Nephron progenitor cell (in vitro differentiated cells): ENCODE results near the gene ACTR1A.
"Not testable (repeated sequence)": the region's sequence is repeated elsewhere in the genome, so short reads cannot be mapped to it uniquely, and the experiment has no call there.

Experiments
- DNase-seq: peaks from one replicate; pipeline ENCODE4 v3.0.0; 2021
- H3K27ac Mint-ChIP-seq: 2 replicates; pipeline ENCODE4 v1.8.0; 2021; ENCODE audit warnings: mild to moderate bottlenecking, moderate library complexity, mixed read lengths
- H3K27me3 Mint-ChIP-seq: 2 replicates; pipeline ENCODE4 v1.8.0; 2021; ENCODE audit warnings: mild to moderate bottlenecking, low read depth, mixed read lengths; ENCODE audit not compliant: poor library complexity
- H3K36me3 Mint-ChIP-seq: 2 replicates; pipeline ENCODE4 v1.8.0; 2021; ENCODE audit warnings: low read depth, mixed read lengths
- H3K4me1 Mint-ChIP-seq: 2 replicates; pipeline ENCODE4 v1.8.0; 2021; ENCODE audit warnings: mixed read lengths
- H3K4me3 Mint-ChIP-seq: 2 replicates; pipeline ENCODE4 v1.8.0; 2021; ENCODE audit warnings: mild to moderate bottlenecking, moderate library complexity, mixed read lengths
- H3K9me3 Mint-ChIP-seq: 2 replicates; pipeline ENCODE4 v1.8.0; 2021; ENCODE audit warnings: mild to moderate bottlenecking, moderate library complexity, mixed read lengths
- TF ChIP-seq, protein P1 (sequence below): fragments of 200-600 bp; sonication (generic); IDR thresholded peaks from 2 replicates; pipeline ENCODE4 v1.5.0; 2021; ENCODE audit warnings: antibody characterized with exemption

The ACTR1A gene

DNA sequence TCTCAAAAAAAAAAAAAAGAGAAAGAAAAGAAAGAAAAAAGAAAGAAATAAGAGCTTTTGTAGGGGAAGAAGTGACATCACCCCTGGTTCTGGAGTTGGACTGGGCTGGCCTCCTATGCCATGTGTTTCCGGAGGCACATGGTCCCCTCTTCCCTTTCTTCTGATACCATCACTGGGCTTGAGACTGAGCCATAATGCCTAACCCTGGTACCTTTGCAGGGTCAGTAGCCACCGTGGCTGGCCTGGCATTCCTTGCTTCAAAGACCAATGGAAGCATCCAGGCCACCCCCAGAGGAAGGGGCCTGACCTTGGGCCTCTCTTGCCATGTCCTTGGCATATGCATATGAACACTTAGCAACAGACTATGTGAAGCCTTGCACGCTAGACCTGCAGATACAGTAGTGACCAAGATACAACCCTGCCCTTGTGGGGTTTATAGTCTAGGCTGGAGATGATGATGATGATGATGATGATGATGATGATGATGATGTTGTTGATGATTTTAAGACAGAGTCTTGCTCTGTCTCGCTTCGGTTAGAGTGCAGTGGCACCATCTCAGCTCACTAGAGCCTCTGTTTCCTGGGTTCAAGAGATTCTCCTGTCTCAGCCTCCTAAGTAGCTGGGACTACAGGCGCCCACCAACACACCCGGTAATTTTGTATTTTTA lies 33.1 kb upstream of the ACTR1A start:
- H3K36me3 Mint-ChIP-seq: peaks cover 36% of the 10 kb centered on the region
- no peaks in the 10 kb centered on the region for H3K27me3 Mint-ChIP-seq
- H3K4me1 Mint-ChIP-seq: peaks cover 5% of the 10 kb centered on the region

DNA sequence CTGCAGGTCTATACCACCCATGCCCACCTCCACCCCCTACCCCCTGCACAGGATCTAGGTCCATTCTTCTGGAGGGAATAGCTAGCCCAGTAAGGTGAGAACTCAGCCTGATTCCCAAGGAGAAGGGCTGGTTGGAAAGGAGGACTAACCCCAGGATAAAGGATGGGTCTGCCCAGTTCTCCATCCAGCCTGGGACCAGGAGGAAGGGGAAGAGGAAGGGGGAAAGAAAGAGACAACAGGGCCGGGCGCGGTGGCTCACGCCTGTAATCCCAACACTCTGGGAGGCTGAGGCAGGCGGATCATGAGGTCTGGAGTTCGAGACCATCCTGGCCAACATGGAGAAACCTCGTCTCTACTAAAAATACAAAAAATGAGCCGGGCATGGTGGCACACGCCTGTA lies 32.5 kb upstream of the ACTR1A start:
- H3K9me3 Mint-ChIP-seq, DNase-seq, H3K4me3 Mint-ChIP-seq, H3K27me3 Mint-ChIP-seq, H3K4me1 Mint-ChIP-seq: not testable (repeated sequence)
- peak overlapping the region; percentile 23 for H3K27ac Mint-ChIP-seq
- H3K36me3 Mint-ChIP-seq: peaks cover 32% of the 10 kb centered on the region

More for the DNA sequence above, 33.1 kb upstream of the ACTR1A start:
- Mint-ChIP-seq H3K4me3 (no peak overlapping the region), H3K9me3 (no peaks in the 10 kb centered on the region), H3K27ac (no peak overlapping the region)
- TF ChIP-seq, protein P1, sequence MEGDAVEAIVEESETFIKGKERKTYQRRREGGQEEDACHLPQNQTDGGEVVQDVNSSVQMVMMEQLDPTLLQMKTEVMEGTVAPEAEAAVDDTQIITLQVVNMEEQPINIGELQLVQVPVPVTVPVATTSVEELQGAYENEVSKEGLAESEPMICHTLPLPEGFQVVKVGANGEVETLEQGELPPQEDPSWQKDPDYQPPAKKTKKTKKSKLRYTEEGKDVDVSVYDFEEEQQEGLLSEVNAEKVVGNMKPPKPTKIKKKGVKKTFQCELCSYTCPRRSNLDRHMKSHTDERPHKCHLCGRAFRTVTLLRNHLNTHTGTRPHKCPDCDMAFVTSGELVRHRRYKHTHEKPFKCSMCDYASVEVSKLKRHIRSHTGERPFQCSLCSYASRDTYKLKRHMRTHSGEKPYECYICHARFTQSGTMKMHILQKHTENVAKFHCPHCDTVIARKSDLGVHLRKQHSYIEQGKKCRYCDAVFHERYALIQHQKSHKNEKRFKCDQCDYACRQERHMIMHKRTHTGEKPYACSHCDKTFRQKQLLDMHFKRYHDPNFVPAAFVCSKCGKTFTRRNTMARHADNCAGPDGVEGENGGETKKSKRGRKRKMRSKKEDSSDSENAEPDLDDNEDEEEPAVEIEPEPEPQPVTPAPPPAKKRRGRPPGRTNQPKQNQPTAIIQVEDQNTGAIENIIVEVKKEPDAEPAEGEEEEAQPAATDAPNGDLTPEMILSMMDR: no peak
- no peak for DNase-seq

DNA sequence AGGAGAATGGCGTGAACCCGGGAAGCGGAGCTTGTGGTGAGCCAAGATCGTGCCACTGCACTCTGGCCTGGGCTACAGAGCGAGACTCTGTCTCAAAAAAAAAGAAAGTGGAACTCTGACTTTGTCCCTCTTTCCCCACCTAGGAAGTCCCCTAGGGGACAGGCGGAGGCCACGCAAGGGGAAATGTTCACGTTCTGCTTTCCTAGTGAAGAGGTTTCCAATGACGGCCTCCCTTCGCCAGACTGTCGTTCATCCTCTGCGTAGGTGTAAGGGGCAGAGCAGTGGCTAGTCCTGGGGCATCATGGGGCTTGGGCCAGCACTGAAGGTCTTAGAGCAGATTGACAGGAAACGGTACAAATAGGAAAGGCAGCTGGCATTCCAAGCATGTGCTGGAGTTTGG lies 31.8 kb upstream of the ACTR1A start:
- Mint-ChIP-seq H3K4me1 (peaks cover 5% of the 10 kb centered on the region), H3K27ac (peak overlapping the region; percentile 77), H3K27me3 (no peaks in the 10 kb centered on the region), H3K9me3 (no peaks in the 10 kb centered on the region), H3K4me3 (no peak overlapping the region), H3K36me3 (peaks cover 30% of the 10 kb centered on the region)
- TF ChIP-seq, protein P1: no peak
- no peak for DNase-seq

DNA sequence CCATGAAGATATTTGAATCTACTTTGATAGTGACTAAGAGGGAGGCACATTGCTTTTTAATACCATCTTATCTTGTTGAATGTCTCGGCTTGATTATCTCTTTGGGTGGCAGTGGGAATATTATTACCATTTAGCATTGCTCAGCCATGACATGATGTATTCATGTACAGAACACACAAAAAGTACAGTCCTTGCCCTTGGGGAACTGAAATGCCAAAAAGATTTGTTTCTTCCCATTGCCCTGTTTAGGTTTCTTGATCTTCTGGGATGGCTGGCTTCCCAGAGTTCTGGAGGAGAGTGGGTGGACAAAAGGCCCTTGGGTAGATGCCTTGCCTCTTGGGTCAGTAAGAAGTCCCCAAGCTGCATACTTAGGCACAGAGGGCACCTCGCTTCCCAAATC lies 25.0 kb upstream of the ACTR1A start:
- Mint-ChIP-seq H3K4me1 (peaks cover 15% of the 10 kb centered on the region), H3K4me3 (no peak overlapping the region), H3K27me3 (no peaks in the 10 kb centered on the region), H3K27ac (no peak overlapping the region), H3K9me3 (no peaks in the 10 kb centered on the region), H3K36me3 (peaks cover 45% of the 10 kb centered on the region)
- TF ChIP-seq, protein P1: no peak
- no peak for DNase-seq

DNA sequence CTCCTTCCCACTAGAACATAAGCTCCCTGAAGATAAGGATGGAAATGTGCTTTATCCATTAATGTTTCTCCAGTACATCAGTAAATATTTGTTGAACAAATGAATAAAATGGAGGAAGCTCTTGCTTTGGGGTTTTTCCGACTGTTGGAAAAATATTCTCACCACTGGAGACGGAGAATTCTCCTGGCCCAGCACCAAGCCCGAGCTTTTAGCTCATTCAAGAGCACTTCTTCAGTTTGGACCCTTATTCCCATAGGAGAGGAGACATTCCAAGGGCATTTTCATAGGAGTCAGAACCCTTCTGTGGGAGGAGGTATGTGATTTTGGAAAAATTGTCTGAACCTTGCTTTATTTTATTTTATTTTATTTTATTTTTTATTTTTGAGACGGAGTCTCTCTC lies 22.2 kb upstream of the ACTR1A start:
- DNase-seq: no peak
- Mint-ChIP-seq H3K9me3 (no peaks in the 10 kb centered on the region), H3K4me1 (peaks cover 30% of the 10 kb centered on the region), H3K36me3 (peaks cover 57% of the 10 kb centered on the region), H3K27me3 (no peaks in the 10 kb centered on the region), H3K4me3 (no peak overlapping the region), H3K27ac (no peak overlapping the region)
- TF ChIP-seq, protein P1: no peak

DNA sequence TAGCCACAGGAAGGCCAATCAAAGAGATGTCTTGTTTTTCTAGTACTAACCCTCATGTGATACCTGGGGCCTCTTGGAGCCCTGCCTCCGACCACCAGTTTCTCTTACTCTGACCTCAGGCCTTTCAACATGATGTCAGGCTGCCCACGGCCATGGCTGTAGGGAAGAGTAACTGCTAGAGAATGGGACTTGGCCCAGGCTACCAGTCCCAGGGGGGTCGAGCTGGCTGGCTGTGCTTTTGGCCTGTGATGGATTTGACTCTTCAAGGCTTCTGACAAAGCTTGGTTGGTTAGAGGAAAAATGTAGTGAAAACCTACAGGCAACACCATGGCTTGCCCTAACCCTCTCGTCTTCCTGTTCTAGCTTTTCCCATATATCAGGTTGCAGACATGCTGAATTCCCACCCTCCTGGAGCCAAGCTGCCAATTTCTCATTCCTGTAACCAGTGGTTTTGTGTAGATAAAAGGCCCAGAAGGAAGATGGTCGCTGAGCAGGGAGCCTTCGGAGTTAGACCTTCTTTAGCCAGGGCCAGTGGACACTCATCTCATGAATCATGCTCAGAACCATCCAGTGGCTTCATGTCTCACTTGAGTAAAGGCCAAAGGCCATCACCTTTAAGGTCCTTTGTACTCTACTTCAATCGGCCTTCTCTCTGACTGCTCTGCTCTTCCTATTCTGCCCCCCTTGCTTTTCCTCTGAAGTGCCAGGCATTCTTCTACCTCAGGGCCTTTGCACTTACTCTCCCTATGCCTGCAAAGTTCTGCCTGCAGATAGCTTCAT lies 20.9 kb upstream of the ACTR1A start:
- no peaks in the 10 kb centered on the region for H3K27me3 Mint-ChIP-seq

More for the DNA sequence above, 20.9 kb upstream of the ACTR1A start:
- DNase-seq: no peak
- Mint-ChIP-seq H3K9me3 (no peaks in the 10 kb centered on the region), H3K36me3 (peaks cover 58% of the 10 kb centered on the region), H3K4me1 (peaks cover 30% of the 10 kb centered on the region), H3K4me3 (no peak overlapping the region), H3K27ac (peak overlapping the region; percentile 96)
- TF ChIP-seq, protein P1: no peak
